Fibroblast of skin of scalp (primary cell): ENCODE results near the gene RAPGEF4.

ENCODE experiments used
- DNase-seq: peaks from one replicate; pipeline ENCODE4 v3.0.0-alpha.2; 2013

RAPGEF4 gene

DNA sequence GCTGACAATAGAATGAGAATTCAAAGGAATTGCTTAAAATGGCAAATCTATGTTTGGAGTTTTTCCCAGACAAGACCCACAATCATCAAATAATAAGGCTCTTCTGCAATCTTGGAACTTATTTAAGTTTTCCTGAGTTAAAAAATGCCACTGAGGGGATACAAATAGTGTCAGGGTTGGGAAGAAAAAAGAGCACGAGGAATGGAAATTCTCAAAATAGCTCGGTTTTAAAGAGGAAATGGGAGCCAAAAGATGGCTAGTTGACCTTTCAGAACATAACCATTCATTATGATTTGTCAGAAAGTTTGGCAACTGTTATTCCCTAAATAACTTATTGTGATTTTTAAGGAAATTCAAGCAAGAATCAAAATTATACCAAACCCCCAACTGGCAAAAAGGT, 127.7 kb downstream of the RAPGEF4 start:
- no peak for DNase-seq

DNA sequence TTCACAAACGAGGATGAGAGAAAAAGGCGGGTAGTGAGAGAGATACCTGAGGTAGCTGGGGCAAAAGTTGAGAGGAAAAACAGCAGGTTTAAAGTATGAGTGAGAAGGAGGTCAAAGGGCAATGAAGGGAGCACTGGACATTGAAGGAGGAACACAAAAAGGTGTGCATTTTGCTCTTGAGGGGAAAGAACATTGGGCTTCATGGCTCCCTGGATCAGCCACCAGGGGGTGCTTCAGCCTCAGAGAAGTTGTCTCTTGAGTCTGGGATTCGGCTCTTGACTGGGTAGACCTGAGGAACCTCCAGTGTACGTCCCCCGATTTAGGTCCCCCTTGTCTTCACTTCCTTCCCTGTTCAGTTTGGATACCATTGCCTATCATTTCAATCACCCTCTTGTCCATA, 128.5 kb downstream of the RAPGEF4 start:
- DNase-seq = peak; percentile 29

DNA sequence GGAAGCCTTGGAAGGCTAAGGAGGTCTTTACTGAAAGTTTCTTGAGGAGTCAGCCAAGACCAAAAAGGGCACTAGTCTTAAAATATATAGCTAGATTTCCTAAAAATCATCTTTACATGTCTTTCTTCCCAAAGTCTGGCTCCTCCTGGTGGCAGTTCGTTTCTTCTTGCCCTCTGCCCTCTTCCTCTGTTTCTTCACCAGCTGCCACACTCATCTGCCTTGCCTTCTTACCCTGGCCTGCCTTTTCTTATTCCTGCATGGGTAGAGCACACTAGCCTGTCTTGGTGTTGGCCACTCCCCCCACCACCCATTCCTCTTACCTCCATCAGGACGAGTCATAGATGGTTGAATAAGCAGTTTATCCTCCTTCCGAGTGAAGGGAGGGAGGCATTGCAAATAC, 129.8 kb downstream of the RAPGEF4 start:
- DNase-seq = no peak

DNA sequence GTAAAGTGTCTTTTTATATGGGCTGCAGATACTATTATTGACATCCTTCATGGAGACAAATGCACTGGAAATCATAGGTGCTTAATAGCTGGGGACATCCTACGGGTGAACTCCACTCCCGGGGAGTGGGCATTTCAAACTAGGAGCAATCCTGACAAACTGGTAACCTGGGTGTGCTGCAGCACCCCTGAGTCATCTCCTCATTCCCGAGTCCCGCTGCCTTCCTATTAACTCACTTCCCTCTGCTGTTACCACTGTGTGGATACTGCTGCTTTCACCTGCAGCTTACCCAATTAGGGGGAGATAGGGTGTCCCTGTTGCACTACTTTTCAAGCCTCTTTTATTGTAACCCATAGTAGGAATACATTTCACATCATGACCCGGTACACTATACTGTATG, 134.2 kb downstream of the RAPGEF4 start:
- no peak for DNase-seq

DNA sequence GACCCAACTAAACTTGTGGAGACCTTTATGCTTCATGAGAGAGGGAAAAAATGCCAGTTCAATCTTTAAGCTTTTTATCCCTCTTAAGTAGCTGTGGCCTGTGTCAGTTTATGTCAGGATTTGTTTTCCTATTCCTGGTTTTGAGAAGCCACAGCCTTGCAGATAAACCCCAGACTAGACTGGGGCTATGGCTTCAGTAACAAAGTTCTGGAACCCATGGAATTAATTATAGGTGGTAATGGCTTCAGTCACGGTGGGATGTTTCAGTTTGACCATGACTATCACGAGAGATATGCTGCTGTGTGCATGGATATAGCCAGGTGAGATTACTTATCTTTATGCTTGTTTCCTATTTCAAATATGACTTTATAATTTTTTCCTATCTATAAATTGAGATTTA, 134.8 kb downstream of the RAPGEF4 start:
- no peak for DNase-seq

DNA sequence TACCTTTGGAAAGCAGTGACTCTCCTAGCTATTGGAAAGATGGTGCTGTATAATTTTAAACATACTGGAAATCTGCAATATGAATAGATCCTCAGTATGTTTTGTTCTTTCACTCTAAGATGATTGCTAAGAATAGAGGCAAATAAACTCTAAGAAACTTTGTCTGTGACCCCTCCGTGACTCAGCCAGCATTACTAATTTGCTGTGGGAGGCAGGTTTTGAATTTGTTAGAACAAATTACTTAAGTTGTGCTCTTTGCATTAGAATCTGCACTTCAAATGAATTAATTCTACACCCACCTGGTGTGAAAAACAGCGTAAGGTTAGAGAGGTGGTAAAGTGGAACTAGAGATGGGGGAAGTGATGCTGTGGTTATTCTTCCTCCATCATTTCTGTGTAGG, 142.2 kb downstream of the RAPGEF4 start:
- DNase-seq = no peak

DNA sequence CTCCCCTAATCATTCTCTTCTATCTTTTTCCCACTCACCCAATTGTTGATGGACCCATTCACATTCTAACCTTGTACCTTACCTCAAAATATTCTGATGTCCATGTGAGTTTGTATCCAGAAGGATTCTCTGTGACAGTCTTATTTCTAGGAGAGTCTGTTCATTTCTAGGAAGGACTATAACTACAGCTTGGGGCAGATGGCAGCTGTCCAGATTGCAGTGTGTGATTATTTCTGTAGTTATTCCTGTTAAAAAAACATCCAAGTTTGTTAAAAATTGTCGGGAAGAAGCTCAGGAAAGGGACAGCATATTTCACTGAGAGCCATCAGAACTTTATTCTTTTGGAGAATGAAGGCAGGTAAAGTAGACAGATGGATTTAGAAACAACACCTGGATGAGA, 142.6 kb downstream of the RAPGEF4 start:
- peak; percentile 21 for DNase-seq

DNA sequence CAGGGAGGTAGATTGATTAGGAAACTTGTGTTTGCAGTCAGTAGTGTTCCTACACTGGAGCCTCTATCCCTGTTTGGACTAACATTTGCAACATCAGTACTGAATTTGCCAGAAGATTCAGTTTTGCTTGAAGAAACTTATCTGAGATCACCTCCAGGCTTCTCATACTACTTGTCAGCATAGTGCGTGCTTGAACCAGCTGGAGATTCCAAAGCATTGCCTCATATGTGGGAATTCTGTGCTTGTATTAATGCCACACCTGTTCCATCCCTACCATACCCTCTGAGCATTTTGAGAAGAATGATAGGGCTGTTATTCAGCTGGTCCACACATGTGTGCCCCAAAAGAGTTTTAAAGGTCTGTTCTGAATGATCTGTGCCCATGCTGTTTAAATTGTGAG, 148.7 kb downstream of the RAPGEF4 start:
- no peak for DNase-seq

DNA sequence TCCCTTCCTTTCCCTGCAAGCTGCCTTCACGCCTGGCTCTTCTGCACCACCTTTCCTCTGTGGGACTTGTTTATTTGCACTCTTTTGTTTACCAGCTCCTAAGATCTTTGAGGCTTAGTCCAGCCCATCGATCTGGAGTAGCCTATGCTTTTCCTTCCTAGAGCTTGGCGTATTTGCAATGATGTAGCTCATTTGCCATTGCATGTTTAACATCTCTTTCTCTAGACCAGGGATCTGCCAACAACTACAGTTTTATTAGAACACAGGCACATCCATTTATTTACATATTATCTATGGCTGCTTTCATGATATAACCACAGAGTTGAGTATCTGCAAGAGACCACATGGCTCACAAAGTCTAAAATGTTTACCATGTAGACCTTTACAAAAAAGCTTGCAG, 150.4 kb downstream of the RAPGEF4 start:
- no peak for DNase-seq

DNA sequence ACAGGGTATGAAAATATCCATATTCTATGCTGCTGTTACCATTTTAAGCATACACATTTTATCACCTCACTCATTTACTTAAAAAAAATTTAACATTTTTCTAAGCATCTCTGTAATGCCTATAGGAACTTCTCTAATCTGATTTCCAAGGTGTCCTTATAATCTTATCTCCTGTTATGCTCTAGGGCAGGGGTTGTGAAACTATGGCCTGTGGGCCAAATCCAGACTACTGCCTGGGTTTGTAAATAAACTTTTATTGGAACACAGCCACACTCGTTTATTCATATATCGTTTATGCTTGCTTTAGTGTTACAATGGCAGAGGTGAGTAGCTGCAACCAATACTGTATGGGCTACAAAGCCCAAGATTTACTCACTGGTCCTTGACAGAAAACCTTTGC, 151.6 kb downstream of the RAPGEF4 start:
- DNase-seq = no peak

DNA sequence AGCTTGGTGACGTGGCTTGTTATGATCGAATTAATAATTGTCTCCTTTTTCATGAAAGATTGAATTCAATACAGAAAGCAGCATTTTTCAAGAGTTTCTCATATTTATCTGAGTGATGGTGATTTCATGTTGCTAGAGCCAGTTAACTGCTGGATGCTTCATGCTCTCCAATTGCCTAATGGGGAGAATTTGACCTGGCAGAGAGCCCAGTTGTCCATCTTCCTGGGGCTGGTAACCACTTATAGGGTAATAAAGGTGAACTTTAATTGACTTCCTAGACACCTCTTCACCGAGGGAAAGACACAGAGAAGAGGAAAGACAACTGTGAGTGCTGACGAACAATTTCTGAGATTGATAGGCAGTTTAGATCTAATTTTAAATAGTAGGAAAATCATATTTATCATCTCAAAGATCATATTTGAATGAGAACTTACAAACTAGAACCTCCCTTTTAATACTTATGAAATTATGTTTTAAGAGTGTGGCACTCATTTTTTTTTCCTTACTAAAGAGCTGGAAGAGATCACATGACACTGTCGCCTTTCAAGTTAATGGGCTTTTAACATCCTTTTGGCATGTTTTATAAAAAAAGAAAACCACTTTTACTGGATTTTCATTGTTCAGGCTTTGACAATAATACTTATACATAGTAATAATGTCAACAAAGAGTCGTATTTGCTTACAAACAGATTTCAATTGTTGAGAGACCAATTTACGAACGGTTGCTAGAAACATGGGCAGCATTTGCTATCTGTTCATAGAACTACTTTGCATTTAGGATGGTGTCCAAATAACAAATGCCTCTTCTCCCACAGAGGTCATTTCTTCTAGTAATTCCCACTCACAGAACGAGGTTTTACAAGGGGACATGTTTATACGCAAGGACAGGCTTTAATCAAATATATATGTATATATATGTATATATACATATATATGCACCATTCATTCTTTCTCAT, 153.3 kb downstream of the RAPGEF4 start:
- no peak for DNase-seq

DNA sequence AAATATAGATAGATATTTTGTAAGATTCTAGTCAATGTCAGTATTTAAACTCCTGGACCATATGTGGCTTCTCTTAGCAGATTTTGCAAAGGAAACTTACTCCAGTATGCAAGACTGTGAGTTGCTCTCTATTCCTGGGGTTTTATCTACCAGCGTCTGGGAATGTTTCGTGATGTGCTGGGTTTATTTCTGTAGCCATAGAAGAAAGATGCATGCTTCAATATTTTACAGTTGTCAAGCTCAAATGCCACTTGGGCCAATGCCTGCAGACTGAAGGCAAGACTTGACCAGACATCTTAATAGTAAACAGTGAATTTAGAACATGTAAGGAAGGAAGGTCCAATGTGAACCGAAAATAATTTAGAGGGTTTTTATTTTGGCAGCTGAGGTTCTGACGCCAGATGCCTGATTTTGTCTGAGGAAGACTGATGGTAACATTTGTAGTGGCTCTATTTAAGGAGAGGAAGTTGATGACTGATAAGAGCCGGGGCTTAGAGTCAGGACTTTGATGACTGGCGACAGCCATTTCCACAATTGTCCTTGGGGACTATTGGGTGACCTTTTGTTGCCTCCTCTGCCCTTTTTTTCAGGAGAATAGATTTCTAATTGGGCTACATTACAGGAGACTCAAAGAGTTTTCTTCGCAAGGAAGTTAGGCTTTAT, 154.3 kb downstream of the RAPGEF4 start:
- no peak for DNase-seq

DNA sequence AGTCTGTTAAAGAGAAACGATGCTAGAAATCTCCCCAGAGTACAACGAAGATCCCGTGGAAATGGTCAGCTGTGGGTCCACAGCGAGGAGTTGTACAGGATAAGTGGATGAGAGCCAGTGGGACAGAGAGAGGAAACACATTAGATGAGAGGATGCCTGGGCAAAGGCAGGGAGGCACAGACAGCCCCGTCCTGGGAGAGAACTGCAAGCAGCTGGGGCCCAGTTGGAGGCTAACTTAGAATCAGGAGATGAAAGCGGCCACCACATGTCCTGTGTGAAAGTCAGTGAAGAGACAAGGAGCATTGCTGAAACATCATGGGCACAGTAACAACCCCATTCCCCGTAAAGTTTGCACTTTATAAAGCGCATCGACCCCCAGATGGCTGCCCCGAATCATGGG, 157.5 kb downstream of the RAPGEF4 start:
- DNase-seq = no peak

DNA sequence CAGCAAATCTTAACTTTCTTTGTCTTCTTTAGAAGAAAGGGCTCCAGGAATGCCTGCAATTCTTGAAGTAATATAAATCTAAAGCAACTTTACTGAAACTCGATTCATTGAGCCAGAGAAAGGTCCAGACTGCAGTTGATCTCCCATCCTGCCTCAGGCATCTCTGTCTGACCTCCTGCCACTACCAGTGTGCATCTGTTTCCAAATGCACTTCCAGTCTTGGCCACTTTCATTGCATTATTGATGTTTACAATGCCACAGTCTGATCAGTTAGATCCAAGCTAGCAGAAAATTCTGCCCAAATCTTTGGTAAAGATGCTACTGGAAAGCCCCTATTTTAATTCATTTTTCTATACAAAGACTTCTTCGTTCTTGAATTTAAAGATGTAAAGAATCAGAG, 158.0 kb downstream of the RAPGEF4 start:
- DNase-seq = no peak

DNA sequence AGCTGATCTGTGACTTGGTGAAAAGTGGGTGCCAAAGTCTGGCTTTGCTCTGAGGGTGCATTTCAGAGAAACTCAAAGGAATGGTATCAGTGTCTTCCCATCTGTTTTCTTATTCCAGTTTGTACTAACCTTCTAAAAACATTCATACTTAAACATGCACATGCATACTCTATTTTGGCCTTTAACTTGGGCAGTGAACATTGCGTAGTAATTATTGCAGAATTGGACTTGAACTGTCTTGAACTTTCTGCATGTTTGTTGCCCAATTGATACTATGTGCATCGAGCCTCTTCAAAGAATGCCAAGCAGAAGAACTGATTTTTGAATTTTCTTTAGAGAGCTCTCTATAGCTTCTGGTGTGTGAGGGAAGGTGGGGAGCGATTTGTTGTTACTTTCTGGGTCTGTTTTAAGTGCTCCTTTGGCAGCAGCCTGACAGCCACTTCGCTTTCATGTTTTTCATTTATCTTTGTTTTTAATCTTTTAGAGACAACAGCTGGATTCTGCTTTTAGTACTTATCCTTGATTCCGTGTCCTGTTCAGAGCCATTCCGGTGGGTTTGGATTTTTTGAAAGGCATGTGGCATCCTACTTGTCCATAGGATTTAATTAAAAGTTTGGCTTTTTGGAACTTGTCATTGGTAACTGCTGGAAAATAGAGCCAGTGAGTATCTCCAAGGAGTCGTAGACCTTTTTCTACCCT, 159.2 kb downstream of the RAPGEF4 start:
- no peak for DNase-seq

DNA sequence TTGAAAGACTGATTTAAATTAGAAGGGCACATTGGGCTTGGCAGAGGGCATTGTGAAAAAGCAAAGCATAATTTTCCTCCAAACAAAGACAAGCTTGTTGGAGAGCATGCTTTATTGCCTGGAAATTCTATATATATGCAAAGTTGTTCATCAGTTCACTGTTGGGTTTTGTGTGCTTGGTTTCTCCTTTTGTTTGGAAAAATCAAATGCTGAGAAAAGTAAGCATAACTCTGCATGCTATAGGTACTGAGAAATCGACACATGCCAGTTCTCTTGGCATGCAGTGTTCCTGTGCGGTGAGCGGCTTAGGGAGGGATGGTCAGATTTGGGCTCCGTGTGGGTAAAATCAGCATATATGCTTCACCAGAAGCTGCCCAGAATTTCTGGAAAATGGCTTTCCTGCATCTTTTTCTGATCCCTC, 161.0 kb downstream of the RAPGEF4 start:
- DNase-seq = no peak

DNA sequence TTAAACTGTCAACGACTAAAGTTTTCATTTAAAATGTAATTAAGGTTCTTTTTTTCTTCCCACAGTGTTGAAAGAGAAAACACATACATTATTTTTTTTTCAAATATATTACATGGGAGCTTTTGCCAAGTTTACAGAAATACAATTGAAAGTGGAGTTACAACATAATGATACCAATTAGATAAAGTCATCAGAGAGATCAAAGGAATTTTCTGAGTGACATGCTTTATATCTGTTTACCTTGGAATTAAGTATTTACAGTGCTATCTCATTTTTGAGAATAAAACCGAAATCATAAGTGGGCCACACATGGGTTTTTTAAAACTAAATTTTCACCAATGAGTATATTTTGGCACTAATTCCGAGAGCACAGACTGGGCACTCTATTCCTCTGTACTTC, 165.2 kb downstream of the RAPGEF4 start:
- no peak for DNase-seq

DNA sequence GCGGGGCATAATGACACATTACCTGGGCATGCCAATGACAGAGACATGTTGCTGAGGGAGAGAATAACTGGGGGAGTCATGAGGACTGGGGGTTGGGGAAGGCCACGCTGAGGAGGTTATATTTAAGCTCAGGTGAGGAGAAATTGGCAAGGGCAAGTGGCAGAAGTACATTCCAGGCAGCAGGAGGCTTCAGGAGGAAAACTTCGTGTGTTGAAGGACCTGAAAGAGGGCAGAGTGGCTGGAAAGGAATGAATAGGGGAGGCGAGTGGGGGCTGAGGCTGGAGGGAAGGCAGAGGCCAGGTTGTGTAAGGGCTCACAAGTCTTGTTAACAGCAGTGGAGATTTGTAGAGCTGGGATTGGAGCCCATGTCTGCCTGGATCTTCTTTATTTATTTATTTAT, 166.3 kb downstream of the RAPGEF4 start:
- DNase-seq = no peak

DNA sequence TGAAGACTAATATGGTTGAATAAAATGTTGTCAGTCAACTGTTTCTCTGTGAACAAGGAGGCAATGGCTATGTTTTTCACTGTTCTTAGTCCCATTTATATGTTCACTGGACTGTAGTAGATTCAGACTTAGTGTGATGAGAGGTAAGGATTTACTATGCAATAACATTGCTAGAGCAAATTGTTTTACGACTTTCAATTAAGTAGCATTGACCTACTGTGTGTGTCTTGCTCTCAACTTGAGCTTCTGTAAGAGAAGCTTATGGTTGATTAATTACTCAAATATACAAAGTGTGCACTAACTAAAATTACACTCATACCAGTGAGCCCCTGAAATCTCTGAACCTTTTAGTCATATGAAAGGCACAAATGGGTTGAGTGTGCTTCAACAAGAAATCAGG, 168.6 kb downstream of the RAPGEF4 start:
- DNase-seq = no peak

DNA sequence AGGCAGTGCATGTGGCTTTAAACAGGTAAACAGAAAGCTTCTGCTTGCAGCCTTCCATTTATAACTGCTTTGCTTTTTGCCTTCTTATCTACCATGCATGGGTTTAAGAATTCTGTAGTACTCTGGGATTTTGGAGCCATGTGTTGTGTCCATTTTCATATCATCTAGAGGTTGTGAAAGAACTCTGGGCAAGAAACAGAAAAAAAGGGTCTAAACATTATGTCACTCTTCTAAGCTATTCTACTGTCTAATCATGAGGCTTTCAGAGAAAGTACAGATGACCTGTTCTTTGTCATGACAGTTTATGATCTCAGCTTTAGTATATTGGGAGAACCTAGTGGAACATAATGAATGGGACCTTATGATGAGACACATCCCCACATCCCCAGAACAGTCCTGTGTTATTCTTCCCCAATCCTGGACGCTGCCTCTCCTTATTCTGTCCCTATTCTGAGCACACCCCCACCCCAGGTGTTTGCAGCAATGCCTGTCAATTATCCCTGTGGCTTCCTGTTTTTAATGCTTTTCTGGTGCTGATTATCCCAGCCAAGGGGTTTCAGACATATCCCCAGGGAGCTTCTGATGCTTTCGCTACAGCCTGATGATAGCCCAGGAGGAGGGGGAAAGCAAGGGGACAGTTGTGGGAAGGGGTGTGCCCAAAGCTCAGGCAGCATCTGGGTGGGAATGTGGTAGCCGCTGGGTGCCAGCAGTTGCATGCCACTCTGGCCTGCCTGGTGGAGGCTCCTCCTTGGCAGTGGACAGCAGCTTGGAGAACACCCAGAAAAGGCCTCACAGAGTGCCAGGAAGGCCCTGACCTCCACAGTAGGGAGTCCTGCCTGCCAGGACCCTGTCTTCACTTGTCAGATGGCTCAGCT, 170.5 kb downstream of the RAPGEF4 start:
- DNase-seq = no peak

DNA sequence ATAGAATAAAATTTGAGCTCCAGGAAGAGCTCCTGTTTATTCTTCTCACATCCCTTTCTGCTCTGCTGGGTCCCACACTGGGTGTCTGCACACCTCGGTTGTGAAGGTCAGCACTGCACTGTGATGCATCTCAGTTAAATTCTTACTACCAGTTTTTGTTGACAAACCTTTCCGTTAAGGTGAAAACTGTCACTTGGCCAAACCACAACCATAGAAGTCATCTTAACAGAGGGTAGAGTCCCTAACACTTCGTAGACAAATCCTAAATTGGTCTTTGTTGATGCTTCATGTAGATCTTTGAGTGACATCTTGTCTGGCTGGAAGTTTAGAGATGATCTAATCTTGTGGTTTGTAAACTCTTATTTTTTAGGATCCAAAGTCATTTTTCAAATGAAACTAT, 172.6 kb downstream of the RAPGEF4 start:
- no peak for DNase-seq

DNA sequence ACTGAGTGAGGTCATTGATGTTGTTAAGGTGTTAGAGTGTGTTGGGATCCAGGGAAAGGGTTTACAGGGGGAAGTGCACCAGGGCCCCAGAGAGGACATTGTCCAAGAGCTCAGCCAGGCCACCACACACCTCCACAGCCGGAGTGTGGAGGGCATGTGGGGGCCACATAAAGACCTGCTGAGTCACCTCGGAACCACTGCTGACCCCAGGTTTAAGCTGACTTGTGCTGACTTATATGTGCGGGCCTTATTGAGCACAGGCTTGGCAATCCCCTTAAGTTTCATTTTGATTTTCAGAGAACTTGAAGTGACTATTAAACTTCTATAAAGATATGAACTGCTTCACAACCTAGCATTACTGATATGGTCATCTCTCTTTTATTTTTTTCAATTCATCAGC, 173.8 kb downstream of the RAPGEF4 start:
- no peak for DNase-seq

DNA sequence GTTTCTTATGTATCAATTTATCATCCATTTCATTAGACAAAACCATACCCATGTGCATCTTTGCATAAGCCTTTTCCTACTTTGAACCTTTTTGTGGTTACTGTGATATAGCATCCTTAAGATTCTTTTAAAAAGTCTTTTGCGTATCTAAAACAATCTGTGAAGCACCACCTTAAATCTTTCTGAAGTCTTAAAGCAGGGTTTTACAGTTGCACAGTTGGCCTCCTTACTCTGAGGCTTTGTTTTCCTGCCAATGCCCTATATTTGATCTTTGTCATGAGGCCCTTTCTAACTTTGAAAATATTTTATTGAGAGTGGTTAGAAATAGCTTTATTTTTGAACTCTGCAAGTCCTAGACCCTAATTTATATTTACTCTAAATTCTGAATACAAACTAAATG, 176.6 kb downstream of the RAPGEF4 start:
- no peak for DNase-seq
